ENCODE results near the gene GNG4. TPM values are rescaled to one million over a fixed set of nuclear protein-coding genes. Genes with fewer than 3 reads are reported as not detected.

The GNG4 gene
- total and polyA plus RNA-seq, 10 of the 15 experiments (the other 5 are each of a cell fraction or from before 2014, with no cell fraction given), result 0.03 to 0.15 (median 0.15) TPM; not detected in 7

- TF ChIP-seq EGR1 (IDR thresholded peaks at IDR 0.05; ENCODE audit: borderline replicate concordance in 1 of 2, low read depth in 2 of 2, low read length in 2 of 2) (no peak), ZNF207 (IDR thresholded peaks at IDR 0.05; ENCODE audit: borderline replicate concordance) (no peak), MEF2A (IDR thresholded peaks at IDR 0.05; ENCODE audit: insufficient read depth, low read depth, low read length) (no peak), PAX5 (IDR thresholded peaks at IDR 0.05; ENCODE audit: borderline replicate concordance, low read depth, low read length) (no peak), BACH1 (IDR thresholded peaks at IDR 0.05; ENCODE audit: borderline replicate concordance) (no peak), IKZF1 (conservative IDR thresholded peaks at IDR 0.05) (no peak), ELK1 (IDR thresholded peaks at IDR 0.05; ENCODE audit: low read depth, low read length) (no peak)
Observed at GRCh38 chr1:235584973-235585372, 64.6 kb downstream of the GNG4 start (continued).

- no peaks in the 10 kb centered on the region for H3K79me2 ChIP-seq (ENCODE audit: control insufficient read depth, insufficient read depth, low read length)
- no peaks in the 10 kb centered on the region for H3K27me3 ChIP-seq (replicated peaks in 1 of 2; ENCODE audit: control insufficient read depth in 2 of 2, insufficient read depth in 2 of 2, low read length in 1 of 2)
- DNase-seq (ENCODE audit: low read depth, low spot score) (no peak), FAIRE-seq (no peak), ATAC-seq (0 out of 3 replicates have a peak, but pooled peaks have one; percentile 32)
- SMC1A ChIA-PET (ENCODE audit: uncharacterized antibody, unreplicated experiment), result no interaction called here
- BruUV-seq (replicated peaks), result no TSS peak
- 22% methylated on average over 4 of the region's 4 CpGs for WGBS (ENCODE audit: insufficient coverage, insufficient replicate concordance, low lambda C conversion rate, missing lambda C conversion rate)
- no peaks in the 10 kb centered on the region for H4K20me1 ChIP-seq (ENCODE audit: control insufficient read depth, insufficient read depth)
- no peaks in the 10 kb centered on the region for H3K36me3 ChIP-seq (ENCODE audit: control insufficient read depth in 2 of 2, insufficient read depth in 2 of 2, low read length in 1 of 2)
- peaks cover 3% of the 10 kb centered on the region; the same call in 1 of the 3 replicates for H3K9me3 ChIP-seq (replicated peaks; ENCODE audit: control insufficient read depth, insufficient read depth, low read length)
- RAD21 ChIA-PET (ENCODE audit: unreplicated experiment), result no interaction called here
- H3K4me2 ChIP-seq (ENCODE audit: control insufficient read depth, insufficient read depth), result no peak overlapping the region
- H3K27ac ChIP-seq (ENCODE audit: control insufficient read depth, insufficient read depth), result no peak overlapping the region
- H2AFZ ChIP-seq (ENCODE audit: control insufficient read depth, low read depth, low read length), result no peak overlapping the region
- intact Hi-C loops (cut with micrococcal nuclease; ENCODE audit: unreplicated experiment) (no loop called here), in situ Hi-C loops (cut with MboI) (no loop called here)
- POLR2A ChIA-PET, result no interaction called here
- no peak overlapping the region for H3K4me3 ChIP-seq
- TF ChIP-seq CTCF (IDR thresholded peaks at IDR 0.05 in 2 of 3, conservative IDR thresholded peaks at IDR 0.05 in 1 of 3; ENCODE audit: control insufficient read depth in 2 of 3, extremely low read depth in 1 of 3, insufficient read depth in 1 of 3, low read depth in 3 of 3, low read length in 3 of 3) (0 out of 6 replicates have a peak, but pooled peaks of 1 of the 3 experiments have one; percentile 14), ZNF274 (IDR thresholded peaks at IDR 0.05; ENCODE audit: insufficient read depth, insufficient read length) (no peak)
- H3K4me1 ChIP-seq (ENCODE audit: control insufficient read depth, insufficient read depth, low read length), result no peaks in the 10 kb centered on the region
- no peak overlapping the region for H3K9ac ChIP-seq (ENCODE audit: control insufficient read depth, insufficient read depth, low read length)
- CTCF ChIA-PET, result interaction anchor here (0.8 to 1.1 kb wide), 3 partner anchors 9 to 70 kb away, joined by 3 to 4 read pairs (median 3); no protein-coding TSS in a partner anchor
Observed at GRCh38 chr1:235583511-235584001, 66.0 kb downstream of the GNG4 start.
